ENCODE data around the gene PRH2. TPM values are rescaled to one million over a fixed set of nuclear protein-coding genes. Genes with fewer than 3 reads are reported as not detected.

Gene PRH2
- total and polyA plus RNA-seq, 4 donors: 4.0 TPM; not detected in 3

DNA sequence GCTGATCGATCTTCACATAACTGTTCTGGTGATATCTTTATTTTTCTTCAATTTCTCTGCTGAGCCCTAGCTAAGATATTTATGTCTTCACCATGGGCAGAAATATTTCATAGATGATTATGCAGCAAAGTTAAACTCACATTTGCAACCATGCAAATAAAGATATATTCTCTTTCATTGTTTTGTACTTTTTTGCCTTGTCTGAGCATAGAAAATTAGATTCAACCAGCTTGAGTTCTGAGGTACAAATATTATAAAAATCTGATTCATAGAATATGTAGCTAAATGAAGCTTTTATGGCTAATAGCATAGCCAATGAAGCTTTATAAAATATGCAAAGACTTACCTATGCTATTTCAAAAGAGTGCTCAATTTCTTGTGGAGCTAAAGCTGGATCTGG is 19.6 kb upstream of the PRH2 start, which contains the start of gene TAS2R13:
Gene TAS2R13, minus strand, starts transcription at position 101 of the 400 bp plus-strand sequence. CDS start 264 bp downstream, outside the sequence.
- ATAC-seq (ENCODE audit: low FRiP score): no peak
- WGBS, 2 donors: 85 to 87% methylated on average over 1 of the region's 1 CpG

DNA sequence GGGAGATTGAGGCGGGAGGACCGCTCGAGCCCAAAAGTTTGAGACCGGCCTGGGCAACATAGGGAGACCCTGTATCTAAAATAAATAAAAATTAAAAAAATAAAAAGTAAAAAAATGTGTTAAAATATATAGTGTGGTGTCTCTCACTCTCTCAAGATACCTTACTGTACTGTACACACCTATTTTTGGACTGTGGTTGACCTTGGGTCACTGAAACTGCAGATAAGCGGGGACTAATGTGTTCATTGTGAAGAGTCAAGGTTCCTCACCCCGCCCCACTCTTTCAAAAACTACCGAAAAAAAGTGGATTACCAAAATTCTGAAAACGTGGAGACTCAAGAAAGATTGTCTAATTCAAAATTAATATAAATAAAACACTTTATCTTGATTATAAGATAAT is 18.7 kb upstream of the PRH2 start:
- no peak for DNase-seq
- Histone ChIP-seq H3K27me3 (ENCODE audit: control insufficient read depth in 1 of 2, insufficient read depth in 2 of 2, low read length in 1 of 2) (no peaks in the 10 kb centered on the region), H3K36me3 (ENCODE audit: control insufficient read depth in 1 of 2, insufficient read depth in 2 of 2, low read length in 1 of 2) (no peaks in the 10 kb centered on the region), H3K4me3 (ENCODE audit: low read length in 2 of 2) (no peak overlapping the region), H3K4me1 (ENCODE audit: control insufficient read depth in 1 of 2, insufficient read depth in 2 of 2, low read length in 2 of 2) (no peaks in the 10 kb centered on the region), H3K9me3 (ENCODE audit: control insufficient read depth, low read length) (no peaks in the 10 kb centered on the region), H3K27ac (ENCODE audit: low read depth in 1 of 2, low read length in 2 of 2) (no peak overlapping the region)
- intact Hi-C loops (cut with DNase I): no loop called here
- ATAC-seq (ENCODE audit: low FRiP score): no peak
- 84 to 88% methylated on average over 8 of the region's 8 CpGs for WGBS, 2 donors

More for the DNA sequence above, 19.6 kb upstream of the PRH2 start, which contains the start of gene TAS2R13:
- intact Hi-C loops (cut with DNase I): no loop called here
- H3K36me3 ChIP-seq (ENCODE audit: control insufficient read depth in 1 of 2, insufficient read depth in 2 of 2, low read length in 1 of 2): no peaks in the 10 kb centered on the region
- H3K4me3 ChIP-seq (ENCODE audit: low read length in 2 of 2): no peak within 1 kb of the TSS
- H3K4me1 ChIP-seq (ENCODE audit: control insufficient read depth in 1 of 2, insufficient read depth in 2 of 2, low read length in 2 of 2): no peaks in the 10 kb centered on the region
- H3K27ac ChIP-seq (ENCODE audit: low read depth in 1 of 2, low read length in 2 of 2): no peak within 1 kb of the TSS
- no peaks in the 10 kb centered on the region for H3K9me3 ChIP-seq (ENCODE audit: control insufficient read depth, low read length)
- no peak for DNase-seq
- no peaks in the 10 kb centered on the region for H3K27me3 ChIP-seq (ENCODE audit: control insufficient read depth in 1 of 2, insufficient read depth in 2 of 2, low read length in 1 of 2)

DNA sequence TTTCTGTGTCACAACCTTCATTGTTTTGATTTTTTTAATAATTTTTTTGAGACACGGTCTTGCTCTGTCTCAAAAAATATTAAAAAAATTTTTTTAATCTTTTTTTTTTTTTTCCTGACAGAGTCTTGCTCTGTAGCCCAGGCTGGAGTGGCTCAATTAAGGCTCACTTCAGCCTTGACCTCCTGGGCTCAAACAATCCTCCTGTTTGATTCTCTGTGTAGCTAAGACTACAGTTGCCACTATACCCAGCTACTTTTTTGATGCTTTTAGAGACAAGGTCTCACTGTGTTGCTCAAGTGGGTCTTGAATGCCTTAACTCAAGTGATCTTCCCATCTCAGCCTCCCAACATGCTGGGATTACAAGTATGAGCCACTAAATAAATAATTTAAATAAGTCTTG is 9.2 kb upstream of the PRH2 start:
- WGBS, 2 donors: 81 to 86% methylated on average over 1 of the region's 1 CpG
- Histone ChIP-seq H3K4me3 (ENCODE audit: low read length in 2 of 2) (no peak overlapping the region), H3K27ac (ENCODE audit: low read depth in 1 of 2, low read length in 2 of 2) (no peak overlapping the region), H3K27me3 (ENCODE audit: control insufficient read depth in 1 of 2, insufficient read depth in 2 of 2, low read length in 1 of 2) (no peaks in the 10 kb centered on the region), H3K9me3 (ENCODE audit: control insufficient read depth, low read length) (no peaks in the 10 kb centered on the region), H3K4me1 (ENCODE audit: control insufficient read depth in 1 of 2, insufficient read depth in 2 of 2, low read length in 2 of 2) (no peaks in the 10 kb centered on the region), H3K36me3 (ENCODE audit: control insufficient read depth in 1 of 2, insufficient read depth in 2 of 2, low read length in 1 of 2) (no peaks in the 10 kb centered on the region)
- DNase-seq: no peak
- intact Hi-C loops (cut with DNase I): no loop called here
- no peak for ATAC-seq (ENCODE audit: low FRiP score)

DNA sequence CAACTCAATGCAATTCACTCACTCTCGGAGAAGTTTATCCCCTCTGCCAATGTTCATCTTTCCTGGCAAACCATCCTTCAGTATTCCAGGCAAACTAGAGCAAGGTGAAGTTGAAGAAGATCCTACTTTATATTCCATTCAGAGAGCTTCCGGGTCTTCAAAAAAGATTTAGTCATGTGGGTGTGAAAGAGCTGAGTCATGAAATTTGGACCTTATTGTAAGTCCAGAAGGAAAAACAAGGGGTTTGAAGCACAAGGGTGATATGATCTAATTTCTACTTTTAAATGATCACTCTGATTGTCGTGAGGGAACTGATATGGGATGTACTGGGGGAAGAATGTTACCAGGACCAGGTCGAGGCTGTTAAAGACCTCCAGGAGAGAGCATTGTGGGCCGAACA is 2.8 kb upstream of the PRH2 start:
- no peaks in the 10 kb centered on the region for H3K4me1 ChIP-seq (ENCODE audit: control insufficient read depth in 1 of 2, insufficient read depth in 2 of 2, low read length in 2 of 2)
- intact Hi-C loops (cut with DNase I): no loop called here
- no peak overlapping the region for H3K27ac ChIP-seq (ENCODE audit: low read depth in 1 of 2, low read length in 2 of 2)
- no peaks in the 10 kb centered on the region for H3K36me3 ChIP-seq (ENCODE audit: control insufficient read depth in 1 of 2, insufficient read depth in 2 of 2, low read length in 1 of 2)
- no peak for ATAC-seq (ENCODE audit: low FRiP score)
- 87 to 95% methylated on average over 5 of the region's 5 CpGs for WGBS, 2 donors
- no peak for DNase-seq
- H3K9me3 ChIP-seq (ENCODE audit: control insufficient read depth, low read length): no peaks in the 10 kb centered on the region
- H3K4me3 ChIP-seq (ENCODE audit: low read length in 2 of 2): no peak overlapping the region
- H3K27me3 ChIP-seq (ENCODE audit: control insufficient read depth in 1 of 2, insufficient read depth in 2 of 2, low read length in 1 of 2): no peaks in the 10 kb centered on the region

DNA sequence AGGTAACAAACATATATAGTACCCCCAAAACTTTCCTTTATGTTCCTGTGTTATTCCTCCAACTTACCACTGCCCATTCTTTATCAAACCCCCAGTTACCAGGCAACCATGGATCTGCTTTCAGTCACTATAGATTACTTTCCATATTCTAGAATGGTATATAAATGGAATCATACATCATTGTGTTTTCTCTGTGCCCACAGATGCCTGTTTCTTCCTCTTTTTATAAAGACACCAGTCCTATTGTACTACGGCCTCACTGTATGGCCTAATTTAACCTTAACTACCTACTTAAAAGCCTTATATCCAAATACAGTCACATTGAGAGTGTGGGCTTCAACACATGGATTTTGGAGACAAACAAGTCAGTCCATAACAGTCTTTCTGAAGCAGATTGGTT is 7.5 kb downstream of the PRH2 start:
- Histone ChIP-seq H3K27me3 (ENCODE audit: control insufficient read depth in 1 of 2, insufficient read depth in 2 of 2, low read length in 1 of 2) (no peaks in the 10 kb centered on the region), H3K36me3 (ENCODE audit: control insufficient read depth in 1 of 2, insufficient read depth in 2 of 2, low read length in 1 of 2) (no peaks in the 10 kb centered on the region), H3K27ac (ENCODE audit: low read depth in 1 of 2, low read length in 2 of 2) (no peak overlapping the region), H3K9me3 (ENCODE audit: control insufficient read depth, low read length) (no peaks in the 10 kb centered on the region), H3K4me3 (ENCODE audit: low read length in 2 of 2) (no peak overlapping the region), H3K4me1 (ENCODE audit: control insufficient read depth in 1 of 2, insufficient read depth in 2 of 2, low read length in 2 of 2) (no peaks in the 10 kb centered on the region)
- WGBS, 2 donors: 93 to 96% methylated on average over 1 of the region's 1 CpG
- ATAC-seq (ENCODE audit: low FRiP score) (no peak), DNase-seq (no peak)
- intact Hi-C loops (cut with DNase I): no loop called here

DNA sequence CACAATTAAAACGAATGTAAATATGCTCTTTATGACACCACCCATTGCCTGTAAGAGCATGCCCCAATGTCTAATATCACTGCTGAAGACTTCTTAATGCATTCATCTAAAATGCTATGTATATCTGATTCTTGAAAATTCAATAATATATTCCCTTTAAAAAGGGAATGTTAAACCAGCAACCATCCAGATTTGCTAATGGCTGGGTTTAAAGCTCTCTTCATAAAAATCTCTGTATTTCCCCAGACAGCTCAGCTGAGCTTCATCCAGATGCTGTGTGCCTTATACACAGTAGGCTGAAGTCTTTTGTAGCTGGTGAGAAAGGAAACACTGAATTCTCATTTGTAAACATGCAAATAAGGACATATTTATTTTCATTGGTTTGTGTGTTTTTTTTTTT is 10.1 kb downstream of the PRH2 start, which contains the start of gene TAS2R14:
Gene TAS2R14, minus strand, starts transcription at position 101 of the 400 bp plus-strand sequence. Its CDS starts 56 bp downstream, at position 45.
- Histone ChIP-seq H3K27ac (ENCODE audit: low read depth in 1 of 2, low read length in 2 of 2) (no peak within 1 kb of the TSS), H3K9me3 (ENCODE audit: control insufficient read depth, low read length) (no peaks in the 10 kb centered on the region), H3K4me3 (ENCODE audit: low read length in 2 of 2) (no peak within 1 kb of the TSS), H3K27me3 (ENCODE audit: control insufficient read depth in 1 of 2, insufficient read depth in 2 of 2, low read length in 1 of 2) (no peaks in the 10 kb centered on the region), H3K36me3 (ENCODE audit: control insufficient read depth in 1 of 2, insufficient read depth in 2 of 2, low read length in 1 of 2) (no peaks in the 10 kb centered on the region), H3K4me1 (ENCODE audit: control insufficient read depth in 1 of 2, insufficient read depth in 2 of 2, low read length in 2 of 2) (no peaks in the 10 kb centered on the region)
- DNase-seq (no peak), ATAC-seq (ENCODE audit: low FRiP score) (no peak)
- intact Hi-C loops (cut with DNase I): no loop called here
- 88 to 90% methylated on average over 1 of the region's 1 CpG for WGBS, 2 donors

DNA sequence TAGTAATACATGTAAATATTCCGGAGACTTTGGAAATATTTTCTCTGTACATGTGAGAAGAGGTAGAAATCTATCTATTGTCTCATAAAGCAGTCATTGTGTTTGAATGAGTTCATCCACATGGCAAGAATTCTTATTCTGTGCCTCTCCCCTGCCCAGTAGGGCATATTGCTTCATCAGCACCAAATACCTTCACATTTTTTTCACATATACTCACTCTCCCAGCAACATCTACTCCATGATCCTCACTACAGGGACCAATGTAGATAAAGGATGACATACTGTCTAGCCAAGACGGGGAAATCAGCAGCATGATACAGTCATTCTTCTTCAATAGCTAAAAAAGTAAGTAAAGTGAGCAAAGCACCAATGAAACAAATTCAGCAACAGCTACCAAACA is 11.4 kb downstream of the PRH2 start:
- Histone ChIP-seq H3K36me3 (ENCODE audit: control insufficient read depth in 1 of 2, insufficient read depth in 2 of 2, low read length in 1 of 2) (no peaks in the 10 kb centered on the region), H3K27me3 (ENCODE audit: control insufficient read depth in 1 of 2, insufficient read depth in 2 of 2, low read length in 1 of 2) (no peaks in the 10 kb centered on the region), H3K4me3 (ENCODE audit: low read length in 2 of 2) (no peak overlapping the region), H3K9me3 (ENCODE audit: control insufficient read depth, low read length) (no peaks in the 10 kb centered on the region), H3K4me1 (ENCODE audit: control insufficient read depth in 1 of 2, insufficient read depth in 2 of 2, low read length in 2 of 2) (no peaks in the 10 kb centered on the region), H3K27ac (ENCODE audit: low read depth in 1 of 2, low read length in 2 of 2) (no peak overlapping the region)
- ATAC-seq (ENCODE audit: low FRiP score): no peak
- no peak for DNase-seq
- 87 to 89% methylated on average over 2 of the region's 2 CpGs for WGBS, 2 donors
- intact Hi-C loops (cut with DNase I): no loop called here

DNA sequence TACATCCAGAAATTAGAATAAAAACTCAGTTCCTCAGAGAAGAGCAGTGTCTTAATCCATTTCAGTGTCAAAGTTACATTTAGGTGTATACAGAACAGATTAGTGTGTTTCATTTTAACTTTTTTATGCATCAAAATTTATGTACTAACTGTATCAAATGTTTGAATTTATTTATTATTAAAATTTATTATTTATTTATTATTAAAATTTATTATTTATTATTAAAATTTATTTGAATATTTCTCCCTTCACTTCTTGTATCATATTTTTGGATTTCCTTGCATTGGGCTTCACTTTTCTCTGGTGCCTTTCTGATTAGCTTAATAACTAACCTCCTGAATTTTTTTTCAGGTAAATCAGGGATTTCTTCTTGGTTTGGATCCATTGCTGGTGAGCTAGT is 12.3 kb downstream of the PRH2 start:
- H3K27me3 ChIP-seq (ENCODE audit: control insufficient read depth in 1 of 2, insufficient read depth in 2 of 2, low read length in 1 of 2): no peaks in the 10 kb centered on the region
- H3K27ac ChIP-seq (ENCODE audit: low read depth in 1 of 2, low read length in 2 of 2): no peak overlapping the region
- H3K4me3 ChIP-seq (ENCODE audit: low read length in 2 of 2): no peak overlapping the region
- ATAC-seq (ENCODE audit: low FRiP score) (no peak), DNase-seq (no peak)
- no peaks in the 10 kb centered on the region for H3K9me3 ChIP-seq (ENCODE audit: control insufficient read depth, low read length)
- no peaks in the 10 kb centered on the region for H3K4me1 ChIP-seq (ENCODE audit: control insufficient read depth in 1 of 2, insufficient read depth in 2 of 2, low read length in 2 of 2)
- no peaks in the 10 kb centered on the region for H3K36me3 ChIP-seq (ENCODE audit: control insufficient read depth in 1 of 2, insufficient read depth in 2 of 2, low read length in 1 of 2)
- intact Hi-C loops (cut with DNase I): no loop called here

DNA sequence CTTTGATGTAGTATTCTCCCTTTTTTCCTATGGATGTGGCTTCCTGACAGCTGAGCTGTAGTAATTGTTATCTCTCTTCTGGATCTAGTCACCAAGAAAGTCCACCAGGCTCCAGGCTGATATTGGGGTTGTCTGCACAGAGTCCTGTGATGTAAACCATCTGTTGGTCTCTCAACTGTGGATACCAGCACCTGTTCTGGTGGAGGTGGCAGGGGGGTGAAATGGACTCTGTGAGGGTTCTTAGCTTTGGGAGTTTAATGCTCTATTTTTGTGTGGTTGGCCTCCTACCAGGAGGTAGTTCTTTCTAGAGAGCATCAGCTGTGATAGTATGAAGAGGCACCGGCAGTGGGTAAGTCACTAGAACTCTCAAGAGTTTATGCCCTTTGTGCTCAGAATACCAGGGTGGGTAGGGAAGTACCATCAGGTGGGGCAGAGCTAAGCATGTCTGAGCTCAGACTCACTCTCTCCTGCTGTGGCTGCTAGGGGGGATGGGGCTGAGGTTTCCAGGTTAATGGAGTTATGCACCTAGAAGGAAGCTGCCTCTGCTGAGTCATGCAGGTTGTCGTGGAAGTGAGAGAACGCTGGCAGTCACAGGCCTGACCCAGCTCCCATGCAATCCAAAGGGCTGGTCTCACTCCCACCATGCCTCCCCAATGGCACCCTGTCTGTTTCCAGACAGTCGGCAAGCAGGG is 13.0 kb downstream of the PRH2 start:
- intact Hi-C loops (cut with DNase I): no loop called here
- Histone ChIP-seq H3K9me3 (ENCODE audit: control insufficient read depth, low read length) (no peaks in the 10 kb centered on the region), H3K27ac (ENCODE audit: low read depth in 1 of 2, low read length in 2 of 2) (no peak overlapping the region), H3K27me3 (ENCODE audit: control insufficient read depth in 1 of 2, insufficient read depth in 2 of 2, low read length in 1 of 2) (no peaks in the 10 kb centered on the region), H3K36me3 (ENCODE audit: control insufficient read depth in 1 of 2, insufficient read depth in 2 of 2, low read length in 1 of 2) (no peaks in the 10 kb centered on the region), H3K4me3 (ENCODE audit: low read length in 2 of 2) (no peak overlapping the region), H3K4me1 (ENCODE audit: control insufficient read depth in 1 of 2, insufficient read depth in 2 of 2, low read length in 2 of 2) (no peaks in the 10 kb centered on the region)
- ATAC-seq (ENCODE audit: low FRiP score): no peak
- no peak for DNase-seq
- 90 to 91% methylated on average over 4 of the region's 4 CpGs for WGBS, 2 donors
